TTC549 (cell line): ENCODE measurements around the gene B3GNT3.

Experiments used
- FAIRE-seq: peaks from 2 replicates; lab custom pipeline; 2012; peaks lifted over from hg19 to GRCh38; lab: Jason Lieb, UNC

The B3GNT3 gene

GRCh38 chr19:17834350-17835181 lies 39.6 kb downstream of the B3GNT3 start:
- no peak for FAIRE-seq

GRCh38 chr19:17835182-17836006 lies 40.5 kb downstream of the B3GNT3 start:
- FAIRE-seq, result no peak

- no peak for FAIRE-seq
Measured at GRCh38 chr19:17836530-17836929, 41.6 kb downstream of the B3GNT3 start.

GRCh38 chr19:17837972-17838371 lies 43.0 kb downstream of the B3GNT3 start:
- no peak for FAIRE-seq

GRCh38 chr19:17840019-17840418 lies 45.1 kb downstream of the B3GNT3 start:
- no peak for FAIRE-seq

DNA sequence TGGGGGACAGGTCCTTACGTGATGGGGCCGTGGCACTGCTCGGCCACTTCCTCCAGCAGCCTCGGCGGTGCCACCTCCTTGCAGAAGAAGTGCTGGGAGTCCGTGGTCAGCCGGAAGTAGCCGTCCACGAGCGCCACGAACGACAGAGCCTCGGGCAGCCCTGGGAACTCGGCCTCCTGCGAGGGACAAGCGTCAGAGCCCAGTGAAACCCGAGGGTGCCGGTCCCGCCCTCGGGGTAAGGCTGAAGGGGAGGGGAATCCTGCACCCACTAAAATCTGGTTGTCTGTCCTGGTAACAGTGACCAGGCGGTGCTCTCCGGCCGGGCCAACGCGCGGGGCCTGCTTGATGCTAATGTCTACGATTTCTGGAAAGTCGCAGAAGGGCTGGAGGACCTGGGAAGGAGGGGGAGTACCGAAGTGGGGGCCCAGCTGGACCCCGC lies 46.5 kb downstream of the B3GNT3 start:
- FAIRE-seq, result no peak

GRCh38 chr19:17841810-17842662 lies 47.1 kb downstream of the B3GNT3 start:
- peak; percentile 88 for FAIRE-seq

DNA sequence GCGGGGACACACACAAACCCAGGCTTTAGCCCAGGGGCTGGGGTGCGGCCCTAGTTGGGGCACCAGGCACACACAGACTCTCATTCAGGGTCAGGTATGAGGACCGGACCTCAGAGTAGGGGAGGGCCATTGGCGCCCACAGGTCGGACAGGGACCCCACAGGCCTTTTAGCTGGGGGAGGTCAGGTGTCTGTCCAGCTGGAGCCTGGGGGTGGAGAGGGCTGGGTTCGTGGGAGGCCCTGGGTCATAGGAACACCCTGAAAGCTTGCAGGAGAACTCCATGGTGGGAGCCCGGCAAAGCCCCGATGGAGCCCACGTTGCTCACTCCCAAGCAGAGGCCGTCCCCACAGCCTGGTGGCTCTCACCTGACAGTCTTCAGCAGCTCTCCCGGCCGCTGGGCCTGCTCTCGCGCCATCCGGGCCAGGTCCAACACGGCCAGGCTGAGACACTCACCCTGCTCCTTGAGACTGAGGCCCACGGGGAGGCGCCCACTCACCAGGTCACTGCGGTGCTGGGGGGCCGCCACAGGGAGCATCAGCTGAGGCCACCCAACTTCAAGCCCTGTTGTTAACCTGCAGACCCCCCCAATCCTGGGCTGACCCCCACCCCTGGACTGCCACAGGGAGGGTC lies 47.8 kb downstream of the B3GNT3 start:
- no peak for FAIRE-seq

GRCh38 chr19:17843292-17843827 lies 48.4 kb downstream of the B3GNT3 start:
- no peak for FAIRE-seq

- no peak for FAIRE-seq
Measured at GRCh38 chr19:17843908-17844490, 49.1 kb downstream of the B3GNT3 start.

- FAIRE-seq, result no peak
Measured at GRCh38 chr19:17846146-17846545, 51.2 kb downstream of the B3GNT3 start.

DNA sequence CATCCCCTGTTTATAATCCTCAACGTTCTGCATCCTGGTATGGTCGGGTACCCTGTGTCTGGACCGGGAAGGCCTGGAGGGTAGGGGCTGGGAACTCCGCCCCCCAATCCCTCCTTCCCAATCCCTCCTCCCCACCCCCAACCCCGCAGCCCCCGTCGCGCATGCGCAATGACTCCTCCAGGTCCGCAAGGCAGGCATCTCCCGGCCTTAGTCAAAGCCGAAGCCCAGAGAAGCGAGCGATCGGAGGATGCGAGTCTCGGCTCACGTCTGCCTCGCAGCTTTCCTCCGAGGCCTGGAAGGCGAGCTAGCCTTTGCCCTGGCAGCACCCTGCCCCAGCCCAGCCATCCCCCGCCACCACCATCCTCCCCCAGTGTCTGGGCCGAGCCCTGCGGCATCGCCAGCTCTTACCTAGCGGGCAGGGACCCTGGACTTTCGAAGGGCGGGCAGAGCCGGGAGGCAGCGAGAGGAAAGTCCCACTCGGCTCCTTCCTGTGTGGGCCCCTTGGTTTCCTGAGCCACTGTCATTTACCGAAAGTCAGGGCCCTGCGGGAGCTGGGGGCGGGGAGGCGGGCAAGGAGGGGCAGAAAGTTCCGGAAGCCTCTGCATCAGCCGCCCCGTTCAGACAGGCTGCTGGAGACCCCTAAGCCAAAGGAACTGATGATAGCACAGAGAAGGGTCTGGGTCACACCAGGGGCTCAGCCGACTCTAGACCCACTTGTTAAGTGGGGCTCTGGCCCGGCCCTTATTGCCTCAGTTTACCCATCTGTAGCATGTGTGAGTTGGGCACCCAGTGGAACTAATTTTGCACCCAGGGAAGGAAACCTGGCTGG lies 52.8 kb downstream of the B3GNT3 start, which contains the start of gene JAK3:
TSS of gene JAK3 (minus strand) at position 445 of the 829 bp plus-strand sequence. CDS start 3,565 bp downstream, outside the sequence.
- no peak for FAIRE-seq

DNA sequence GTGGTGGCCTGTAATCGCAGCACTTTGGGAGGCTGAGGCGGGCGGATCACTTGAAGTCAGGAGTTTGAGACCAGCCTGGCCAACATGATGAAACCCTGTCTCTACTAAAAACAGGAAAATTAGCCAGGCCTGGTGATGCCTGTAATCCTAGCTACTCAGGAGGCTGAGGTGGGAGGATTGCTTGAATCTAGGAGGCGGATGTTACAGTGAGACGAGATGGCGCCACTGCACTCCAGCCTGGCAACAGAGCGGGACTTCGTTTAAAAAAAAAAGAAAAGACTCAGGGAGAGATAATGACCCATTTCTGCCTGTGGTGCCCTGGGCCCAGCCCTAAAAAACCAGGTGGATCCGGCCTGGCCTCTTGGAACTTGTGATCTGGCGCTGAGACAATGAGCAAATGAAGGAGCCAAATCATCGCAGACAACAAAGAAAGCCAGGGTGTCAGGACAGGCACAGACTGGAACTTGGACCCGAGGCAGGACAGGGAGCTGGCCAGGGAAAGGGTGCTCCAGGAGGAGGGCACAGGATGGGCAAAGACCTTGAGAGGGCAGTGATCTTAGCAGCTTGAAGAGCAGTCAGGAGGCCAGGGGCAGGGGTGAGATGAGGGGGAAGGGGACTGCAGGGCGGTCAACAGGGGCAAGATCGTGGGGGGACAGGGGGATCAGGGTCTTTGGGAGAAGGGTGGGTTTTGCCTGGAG lies 53.8 kb downstream of the B3GNT3 start:
- no peak for FAIRE-seq

- FAIRE-seq, result no peak
Measured at GRCh38 chr19:17854061-17854460, 59.1 kb downstream of the B3GNT3 start.

- no peak for FAIRE-seq
Measured at GRCh38 chr19:17855280-17856152, 60.6 kb downstream of the B3GNT3 start.

DNA sequence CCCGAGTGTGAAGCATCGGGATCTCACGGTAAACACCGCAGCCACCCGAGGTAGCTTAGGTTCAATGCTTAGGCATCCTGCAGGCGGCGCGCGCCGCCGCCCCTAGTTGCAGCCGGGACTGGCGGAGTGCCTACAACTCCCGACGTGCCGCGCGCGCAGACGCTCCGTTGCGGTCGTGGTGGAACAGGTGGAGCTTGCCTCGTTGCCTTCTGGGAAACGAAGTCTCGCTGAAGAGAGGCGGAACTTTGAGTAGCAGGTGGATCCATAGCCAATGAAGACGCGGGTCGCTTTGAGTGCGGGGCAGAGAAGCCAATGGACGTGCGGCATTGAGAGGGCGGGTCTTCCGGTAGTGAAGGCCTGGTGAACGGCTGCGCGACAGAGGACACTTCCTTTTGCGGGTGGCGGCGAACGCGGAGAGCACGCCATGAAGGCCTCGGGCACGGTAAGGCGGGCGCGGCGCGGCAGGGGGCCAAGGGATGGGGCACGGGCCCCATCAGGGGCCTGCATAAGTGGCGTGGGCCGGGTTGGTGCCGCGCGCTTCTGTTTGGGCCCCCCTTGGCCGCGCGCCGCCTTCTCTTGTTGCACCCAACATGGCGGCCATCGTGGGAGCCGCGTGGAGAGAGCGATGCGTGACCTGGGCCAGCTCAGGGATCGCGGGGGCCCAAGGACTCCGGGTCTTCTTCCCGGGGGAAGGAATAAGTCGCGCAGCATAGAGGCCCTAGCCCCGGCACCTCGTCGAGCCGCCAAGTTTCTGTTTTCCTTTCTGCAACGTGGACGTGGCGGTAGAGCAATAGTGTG lies 64.8 kb downstream of the B3GNT3 start, which contains the start of gene RPL18A:
TSS of gene RPL18A (plus strand) at position 378 of the 798 bp plus-strand sequence. CDS start at position 425, 47 bp downstream.
- FAIRE-seq, result peak; percentile 95

DNA sequence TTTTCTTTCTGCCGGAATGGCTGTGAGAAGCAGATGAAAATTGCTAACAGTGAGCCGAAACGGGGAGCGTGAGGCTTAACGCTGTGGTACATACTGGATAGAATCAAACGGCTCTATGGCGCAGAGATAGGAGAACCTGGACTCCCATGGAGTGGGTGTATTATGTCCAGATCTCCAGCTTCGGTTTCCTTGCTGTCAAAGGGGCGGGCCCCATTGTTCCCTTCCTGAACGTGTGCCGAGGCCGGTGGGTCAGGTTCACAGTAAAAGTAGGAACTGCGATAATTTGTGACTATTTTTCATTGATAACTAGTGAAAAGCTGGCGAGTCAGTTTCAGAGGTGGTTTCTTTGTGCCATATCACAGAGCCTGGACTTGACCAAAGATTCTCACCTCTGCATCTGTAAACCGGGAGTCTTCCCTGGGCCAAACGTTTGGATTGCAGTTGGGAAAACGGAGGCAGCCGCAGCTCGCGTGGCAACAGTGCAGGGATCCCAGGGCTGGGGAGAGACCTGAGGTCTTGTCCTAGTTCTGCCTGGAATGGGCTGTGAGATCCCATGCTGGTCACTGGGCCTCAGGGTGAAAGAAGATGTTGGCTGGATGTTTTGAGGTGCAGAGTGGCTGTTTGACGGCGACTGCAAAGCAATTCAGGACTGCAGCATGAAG lies 65.5 kb downstream of the B3GNT3 start:
- no peak for FAIRE-seq
